GM12878 (cell line): ENCODE results near the gene RADIL.

ENCODE experiments used
- BCL11A ChIP-seq: IDR thresholded peaks from 2 replicates; pipeline ENCODE4 v1.6.1; 2011; ENCODE audit warnings: low read depth, low read length
- CHD2 ChIP-seq: IDR thresholded peaks from 2 replicates; pipeline ENCODE4 v1.6.1; 2011; ENCODE audit warnings: low read depth, low read length, improper control_type of control experiment, borderline replicate concordance
- MEF2A ChIP-seq: IDR thresholded peaks from 2 replicates; pipeline ENCODE4 v1.6.1; 2011; ENCODE audit warnings: low read depth, mild to moderate bottlenecking, low read length, moderate library complexity; ENCODE audit not compliant: insufficient read depth
- MTA3 ChIP-seq: IDR thresholded peaks from 2 replicates; pipeline ENCODE4 v1.6.1; 2012; ENCODE audit warnings: low read length, inconsistent platforms, borderline replicate concordance
- POLR2A ChIP-seq: IDR thresholded peaks from 2 replicates; pipeline ENCODE4 v1.6.1; 2011; ENCODE audit warnings: low read depth, mild to moderate bottlenecking, low read length
- POLR2AphosphoS5 ChIP-seq: IDR thresholded peaks from 2 replicates; pipeline ENCODE4 v1.6.1; 2011; ENCODE audit warnings: mild to moderate bottlenecking, low read length, inconsistent platforms
- TARDBP ChIP-seq: IDR thresholded peaks from 2 replicates; pipeline ENCODE4 v1.6.1; 2016; ENCODE audit warnings: borderline replicate concordance
- YBX1 ChIP-seq: fragments of 450-650 bp; IDR thresholded peaks from 2 replicates; pipeline ENCODE4 v1.6.1; 2016; ENCODE audit warnings: antibody characterized with exemption
- TF ChIP-seq, protein P1 (sequence below), 3 experiments: IDR thresholded peaks in 2 of 3; conservative IDR thresholded peaks in 1 of 3; 2 replicates each; pipeline ENCODE4 v1.5.1; 2011; ENCODE audit warnings: low read depth in 3 of 3, low read length in 3 of 3, mild to moderate bottlenecking in 3 of 3, control low read depth in 2 of 3, moderate library complexity in 2 of 3, inconsistent platforms in 1 of 3, mixed read lengths in 1 of 3; ENCODE audit not compliant: control insufficient read depth in 2 of 3, insufficient read depth in 1 of 3; ENCODE audit errors: extremely low read depth in 1 of 3
- TF ChIP-seq, protein P2 (sequence below): fragments of 450-650 bp; IDR thresholded peaks from 2 replicates; pipeline ENCODE4 v1.6.1; 2016; ENCODE audit warnings: mild to moderate bottlenecking, moderate library complexity, borderline replicate concordance
- TF ChIP-seq, protein P3 (sequence below): IDR thresholded peaks from 2 replicates; pipeline ENCODE4 v1.6.1; 2012; ENCODE audit warnings: mild to moderate bottlenecking, low read depth, low read length
- TF ChIP-seq, protein P4 (sequence below): IDR thresholded peaks from 2 replicates; pipeline ENCODE4 v1.6.1; 2011; ENCODE audit warnings: borderline replicate concordance, low read depth, mild to moderate bottlenecking, moderate library complexity, mixed read lengths, low read length; ENCODE audit not compliant: insufficient read depth; ENCODE audit errors: extremely low read length

DNA sequence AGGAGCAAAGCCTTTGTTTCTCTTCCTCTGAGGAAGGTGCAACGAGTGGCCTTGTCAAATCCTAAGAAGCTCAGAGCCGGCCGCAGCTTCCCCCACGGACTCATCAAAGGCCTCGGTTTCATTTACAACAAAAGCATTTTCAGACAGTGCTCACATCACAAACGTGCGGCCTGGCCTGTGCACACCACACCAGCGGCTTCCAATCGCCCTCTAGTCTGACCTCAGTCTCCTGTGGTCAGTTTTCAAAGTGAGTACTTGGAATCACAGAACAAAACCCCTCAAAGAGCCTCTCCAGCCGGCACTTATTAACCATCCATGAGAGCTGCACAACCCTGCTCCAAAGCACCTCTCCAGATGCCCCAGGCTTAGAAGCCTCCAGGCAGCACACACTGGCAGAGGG, 3.3 kb downstream of the RADIL start:
- TF ChIP-seq, protein P1, sequence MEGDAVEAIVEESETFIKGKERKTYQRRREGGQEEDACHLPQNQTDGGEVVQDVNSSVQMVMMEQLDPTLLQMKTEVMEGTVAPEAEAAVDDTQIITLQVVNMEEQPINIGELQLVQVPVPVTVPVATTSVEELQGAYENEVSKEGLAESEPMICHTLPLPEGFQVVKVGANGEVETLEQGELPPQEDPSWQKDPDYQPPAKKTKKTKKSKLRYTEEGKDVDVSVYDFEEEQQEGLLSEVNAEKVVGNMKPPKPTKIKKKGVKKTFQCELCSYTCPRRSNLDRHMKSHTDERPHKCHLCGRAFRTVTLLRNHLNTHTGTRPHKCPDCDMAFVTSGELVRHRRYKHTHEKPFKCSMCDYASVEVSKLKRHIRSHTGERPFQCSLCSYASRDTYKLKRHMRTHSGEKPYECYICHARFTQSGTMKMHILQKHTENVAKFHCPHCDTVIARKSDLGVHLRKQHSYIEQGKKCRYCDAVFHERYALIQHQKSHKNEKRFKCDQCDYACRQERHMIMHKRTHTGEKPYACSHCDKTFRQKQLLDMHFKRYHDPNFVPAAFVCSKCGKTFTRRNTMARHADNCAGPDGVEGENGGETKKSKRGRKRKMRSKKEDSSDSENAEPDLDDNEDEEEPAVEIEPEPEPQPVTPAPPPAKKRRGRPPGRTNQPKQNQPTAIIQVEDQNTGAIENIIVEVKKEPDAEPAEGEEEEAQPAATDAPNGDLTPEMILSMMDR (IDR thresholded peaks at IDR 0.05 in 2 of 3, conservative IDR thresholded peaks at IDR 0.05 in 1 of 3; ENCODE audit: control insufficient read depth in 2 of 3, extremely low read depth in 1 of 3, insufficient read depth in 1 of 3, low read depth in 3 of 3, low read length in 3 of 3) = no peak
- no peak for TF ChIP-seq CHD2
- TF ChIP-seq YBX1 = no peak
- no peak for TF ChIP-seq TARDBP
- TF ChIP-seq MEF2A = no peak
- no peak for TF ChIP-seq MTA3
- TF ChIP-seq, protein P2, sequence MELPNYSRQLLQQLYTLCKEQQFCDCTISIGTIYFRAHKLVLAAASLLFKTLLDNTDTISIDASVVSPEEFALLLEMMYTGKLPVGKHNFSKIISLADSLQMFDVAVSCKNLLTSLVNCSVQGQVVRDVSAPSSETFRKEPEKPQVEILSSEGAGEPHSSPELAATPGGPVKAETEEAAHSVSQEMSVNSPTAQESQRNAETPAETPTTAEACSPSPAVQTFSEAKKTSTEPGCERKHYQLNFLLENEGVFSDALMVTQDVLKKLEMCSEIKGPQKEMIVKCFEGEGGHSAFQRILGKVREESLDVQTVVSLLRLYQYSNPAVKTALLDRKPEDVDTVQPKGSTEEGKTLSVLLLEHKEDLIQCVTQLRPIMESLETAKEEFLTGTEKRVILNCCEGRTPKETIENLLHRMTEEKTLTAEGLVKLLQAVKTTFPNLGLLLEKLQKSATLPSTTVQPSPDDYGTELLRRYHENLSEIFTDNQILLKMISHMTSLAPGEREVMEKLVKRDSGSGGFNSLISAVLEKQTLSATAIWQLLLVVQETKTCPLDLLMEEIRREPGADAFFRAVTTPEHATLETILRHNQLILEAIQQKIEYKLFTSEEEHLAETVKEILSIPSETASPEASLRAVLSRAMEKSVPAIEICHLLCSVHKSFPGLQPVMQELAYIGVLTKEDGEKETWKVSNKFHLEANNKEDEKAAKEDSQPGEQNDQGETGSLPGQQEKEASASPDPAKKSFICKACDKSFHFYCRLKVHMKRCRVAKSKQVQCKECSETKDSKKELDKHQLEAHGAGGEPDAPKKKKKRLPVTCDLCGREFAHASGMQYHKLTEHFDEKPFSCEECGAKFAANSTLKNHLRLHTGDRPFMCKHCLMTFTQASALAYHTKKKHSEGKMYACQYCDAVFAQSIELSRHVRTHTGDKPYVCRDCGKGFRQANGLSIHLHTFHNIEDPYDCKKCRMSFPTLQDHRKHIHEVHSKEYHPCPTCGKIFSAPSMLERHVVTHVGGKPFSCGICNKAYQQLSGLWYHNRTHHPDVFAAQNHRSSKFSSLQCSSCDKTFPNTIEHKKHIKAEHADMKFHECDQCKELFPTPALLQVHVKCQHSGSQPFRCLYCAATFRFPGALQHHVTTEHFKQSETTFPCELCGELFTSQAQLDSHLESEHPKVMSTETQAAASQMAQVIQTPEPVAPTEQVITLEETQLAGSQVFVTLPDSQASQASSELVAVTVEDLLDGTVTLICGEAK = no peak
- no peak for TF ChIP-seq POLR2A
- TF ChIP-seq BCL11A = no peak
- TF ChIP-seq, protein P3, sequence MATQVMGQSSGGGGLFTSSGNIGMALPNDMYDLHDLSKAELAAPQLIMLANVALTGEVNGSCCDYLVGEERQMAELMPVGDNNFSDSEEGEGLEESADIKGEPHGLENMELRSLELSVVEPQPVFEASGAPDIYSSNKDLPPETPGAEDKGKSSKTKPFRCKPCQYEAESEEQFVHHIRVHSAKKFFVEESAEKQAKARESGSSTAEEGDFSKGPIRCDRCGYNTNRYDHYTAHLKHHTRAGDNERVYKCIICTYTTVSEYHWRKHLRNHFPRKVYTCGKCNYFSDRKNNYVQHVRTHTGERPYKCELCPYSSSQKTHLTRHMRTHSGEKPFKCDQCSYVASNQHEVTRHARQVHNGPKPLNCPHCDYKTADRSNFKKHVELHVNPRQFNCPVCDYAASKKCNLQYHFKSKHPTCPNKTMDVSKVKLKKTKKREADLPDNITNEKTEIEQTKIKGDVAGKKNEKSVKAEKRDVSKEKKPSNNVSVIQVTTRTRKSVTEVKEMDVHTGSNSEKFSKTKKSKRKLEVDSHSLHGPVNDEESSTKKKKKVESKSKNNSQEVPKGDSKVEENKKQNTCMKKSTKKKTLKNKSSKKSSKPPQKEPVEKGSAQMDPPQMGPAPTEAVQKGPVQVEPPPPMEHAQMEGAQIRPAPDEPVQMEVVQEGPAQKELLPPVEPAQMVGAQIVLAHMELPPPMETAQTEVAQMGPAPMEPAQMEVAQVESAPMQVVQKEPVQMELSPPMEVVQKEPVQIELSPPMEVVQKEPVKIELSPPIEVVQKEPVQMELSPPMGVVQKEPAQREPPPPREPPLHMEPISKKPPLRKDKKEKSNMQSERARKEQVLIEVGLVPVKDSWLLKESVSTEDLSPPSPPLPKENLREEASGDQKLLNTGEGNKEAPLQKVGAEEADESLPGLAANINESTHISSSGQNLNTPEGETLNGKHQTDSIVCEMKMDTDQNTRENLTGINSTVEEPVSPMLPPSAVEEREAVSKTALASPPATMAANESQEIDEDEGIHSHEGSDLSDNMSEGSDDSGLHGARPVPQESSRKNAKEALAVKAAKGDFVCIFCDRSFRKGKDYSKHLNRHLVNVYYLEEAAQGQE = no peak
- no peak for TF ChIP-seq POLR2AphosphoS5
- TF ChIP-seq, protein P4, sequence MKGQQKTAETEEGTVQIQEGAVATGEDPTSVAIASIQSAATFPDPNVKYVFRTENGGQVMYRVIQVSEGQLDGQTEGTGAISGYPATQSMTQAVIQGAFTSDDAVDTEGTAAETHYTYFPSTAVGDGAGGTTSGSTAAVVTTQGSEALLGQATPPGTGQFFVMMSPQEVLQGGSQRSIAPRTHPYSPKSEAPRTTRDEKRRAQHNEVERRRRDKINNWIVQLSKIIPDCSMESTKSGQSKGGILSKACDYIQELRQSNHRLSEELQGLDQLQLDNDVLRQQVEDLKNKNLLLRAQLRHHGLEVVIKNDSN = no peak
